GM06990 (cell line): ENCODE results near the gene POLR2A.

Source experiments
- DNase-seq: peaks from one replicate; pipeline ENCODE4 v3.0.0-alpha.2; 2011; ENCODE audit not compliant: insufficient read length; ENCODE audit errors: extremely low read depth
- H3K27me3 ChIP-seq: replicated peaks from 2 replicates; pipeline ENCODE4 v1.6.0; 2011; ENCODE audit warnings: low read length; ENCODE audit not compliant: control insufficient read depth, insufficient read depth
- H3K36me3 ChIP-seq: 2 replicates; pipeline ENCODE4 v1.5.1; 2011; ENCODE audit warnings: low read length; ENCODE audit not compliant: control insufficient read depth, insufficient read depth
- H3K4me3 ChIP-seq: replicated peaks from 2 replicates; pipeline ENCODE4 v1.5.1; 2011; ENCODE audit warnings: low read depth, mild to moderate bottlenecking, control low read depth, low read length
- TF ChIP-seq, protein P1 (sequence below): IDR thresholded peaks from 2 replicates; pipeline ENCODE4 v1.5.1; 2011; ENCODE audit warnings: low read length, control low read depth, mild to moderate bottlenecking, inconsistent platforms; ENCODE audit not compliant: insufficient read depth, poor library complexity, severe bottlenecking

The POLR2A gene

GRCh38 chr17:7484919-7485377, 782 bp downstream of the POLR2A start:
- no peaks in the 10 kb centered on the region for H3K27me3 ChIP-seq
- no peaks in the 10 kb centered on the region; the same call in 1 of the 2 replicates for H3K36me3 ChIP-seq
- peak overlapping the region; percentile 82 for H3K4me3 ChIP-seq
- DNase-seq: no peak
- TF ChIP-seq, protein P1, sequence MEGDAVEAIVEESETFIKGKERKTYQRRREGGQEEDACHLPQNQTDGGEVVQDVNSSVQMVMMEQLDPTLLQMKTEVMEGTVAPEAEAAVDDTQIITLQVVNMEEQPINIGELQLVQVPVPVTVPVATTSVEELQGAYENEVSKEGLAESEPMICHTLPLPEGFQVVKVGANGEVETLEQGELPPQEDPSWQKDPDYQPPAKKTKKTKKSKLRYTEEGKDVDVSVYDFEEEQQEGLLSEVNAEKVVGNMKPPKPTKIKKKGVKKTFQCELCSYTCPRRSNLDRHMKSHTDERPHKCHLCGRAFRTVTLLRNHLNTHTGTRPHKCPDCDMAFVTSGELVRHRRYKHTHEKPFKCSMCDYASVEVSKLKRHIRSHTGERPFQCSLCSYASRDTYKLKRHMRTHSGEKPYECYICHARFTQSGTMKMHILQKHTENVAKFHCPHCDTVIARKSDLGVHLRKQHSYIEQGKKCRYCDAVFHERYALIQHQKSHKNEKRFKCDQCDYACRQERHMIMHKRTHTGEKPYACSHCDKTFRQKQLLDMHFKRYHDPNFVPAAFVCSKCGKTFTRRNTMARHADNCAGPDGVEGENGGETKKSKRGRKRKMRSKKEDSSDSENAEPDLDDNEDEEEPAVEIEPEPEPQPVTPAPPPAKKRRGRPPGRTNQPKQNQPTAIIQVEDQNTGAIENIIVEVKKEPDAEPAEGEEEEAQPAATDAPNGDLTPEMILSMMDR: no peak

- no peaks in the 10 kb centered on the region for H3K27me3 ChIP-seq
- no peak for DNase-seq
- H3K36me3 ChIP-seq: peaks cover 1% of the 10 kb centered on the region
- peak overlapping the region; percentile 82 for H3K4me3 ChIP-seq
- TF ChIP-seq, protein P1: no peak
Observed at GRCh38 chr17:7486181-7486580, 2.0 kb downstream of the POLR2A start.

DNA sequence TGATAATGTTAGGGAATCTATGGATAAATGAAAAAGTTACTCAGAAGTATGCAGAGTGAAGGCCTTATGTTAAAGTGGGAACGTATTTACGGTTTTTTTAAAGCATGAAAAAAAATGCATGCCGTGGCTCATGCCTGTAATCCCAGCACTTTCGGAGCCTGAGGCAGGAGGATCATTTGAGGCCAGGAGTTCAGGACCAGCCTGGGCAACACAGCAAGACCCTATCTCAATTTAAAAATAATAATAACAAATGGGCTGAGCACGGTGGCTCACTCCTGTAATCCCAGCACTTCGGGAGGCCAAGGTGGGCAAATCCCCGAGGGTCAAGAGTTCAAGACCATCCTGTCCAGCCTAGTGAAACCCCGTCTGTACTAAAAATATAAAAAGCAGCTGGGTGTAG, 6.0 kb downstream of the POLR2A start:
- H3K36me3 ChIP-seq: peaks cover 2% of the 10 kb centered on the region

GRCh38 chr17:7491583-7491982, 7.4 kb downstream of the POLR2A start:
- no peak for DNase-seq
- Histone ChIP-seq H3K36me3 (peaks cover 14% of the 10 kb centered on the region), H3K4me3 (no peak overlapping the region), H3K27me3 (no peaks in the 10 kb centered on the region)
- TF ChIP-seq, protein P1: no peak

More for the DNA sequence above, 6.0 kb downstream of the POLR2A start:
- DNase-seq: no peak
- H3K4me3 ChIP-seq: no peak overlapping the region
- no peaks in the 10 kb centered on the region for H3K27me3 ChIP-seq
- TF ChIP-seq, protein P1: no peak

- no peak for DNase-seq
- H3K36me3 ChIP-seq: peaks cover 31% of the 10 kb centered on the region
- H3K27me3 ChIP-seq: no peaks in the 10 kb centered on the region
- TF ChIP-seq, protein P1: no peak
- H3K4me3 ChIP-seq: no peak overlapping the region
Observed at GRCh38 chr17:7493941-7494340, 9.8 kb downstream of the POLR2A start.

DNA sequence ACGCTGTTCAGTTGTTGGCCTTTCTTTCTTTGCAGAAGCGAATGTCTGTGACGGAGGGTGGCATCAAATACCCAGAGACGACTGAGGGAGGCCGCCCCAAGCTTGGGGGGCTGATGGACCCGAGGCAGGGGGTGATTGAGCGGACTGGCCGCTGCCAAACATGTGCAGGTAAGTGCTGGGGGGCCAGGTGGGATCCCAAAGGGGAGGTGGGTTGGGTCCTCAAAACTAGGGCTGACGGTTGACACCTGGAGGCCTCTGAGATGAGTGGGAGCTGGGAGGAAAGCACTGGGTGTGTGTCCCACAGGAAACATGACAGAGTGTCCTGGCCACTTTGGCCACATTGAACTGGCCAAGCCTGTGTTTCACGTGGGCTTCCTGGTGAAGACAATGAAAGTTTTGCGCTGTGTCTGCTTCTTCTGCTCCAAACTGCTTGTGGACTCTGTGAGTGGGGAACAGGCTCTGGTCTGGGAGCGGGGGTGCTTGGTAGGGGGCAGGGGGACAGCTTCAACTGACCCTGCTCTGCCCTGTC, 11.8 kb downstream of the POLR2A start:
- Histone ChIP-seq H3K27me3 (no peaks in the 10 kb centered on the region), H3K4me3 (no peak overlapping the region), H3K36me3 (peaks cover 41% of the 10 kb centered on the region)
- no peak for DNase-seq
- TF ChIP-seq, protein P1: no peak
